ENCODE data around the gene DACT3. TPM values are rescaled to one million over a fixed set of nuclear protein-coding genes. Genes with fewer than 3 reads are reported as not detected.

Gene DACT3
- total RNA-seq, 1 experiment from 2014 or later: 1.0 TPM

DNA sequence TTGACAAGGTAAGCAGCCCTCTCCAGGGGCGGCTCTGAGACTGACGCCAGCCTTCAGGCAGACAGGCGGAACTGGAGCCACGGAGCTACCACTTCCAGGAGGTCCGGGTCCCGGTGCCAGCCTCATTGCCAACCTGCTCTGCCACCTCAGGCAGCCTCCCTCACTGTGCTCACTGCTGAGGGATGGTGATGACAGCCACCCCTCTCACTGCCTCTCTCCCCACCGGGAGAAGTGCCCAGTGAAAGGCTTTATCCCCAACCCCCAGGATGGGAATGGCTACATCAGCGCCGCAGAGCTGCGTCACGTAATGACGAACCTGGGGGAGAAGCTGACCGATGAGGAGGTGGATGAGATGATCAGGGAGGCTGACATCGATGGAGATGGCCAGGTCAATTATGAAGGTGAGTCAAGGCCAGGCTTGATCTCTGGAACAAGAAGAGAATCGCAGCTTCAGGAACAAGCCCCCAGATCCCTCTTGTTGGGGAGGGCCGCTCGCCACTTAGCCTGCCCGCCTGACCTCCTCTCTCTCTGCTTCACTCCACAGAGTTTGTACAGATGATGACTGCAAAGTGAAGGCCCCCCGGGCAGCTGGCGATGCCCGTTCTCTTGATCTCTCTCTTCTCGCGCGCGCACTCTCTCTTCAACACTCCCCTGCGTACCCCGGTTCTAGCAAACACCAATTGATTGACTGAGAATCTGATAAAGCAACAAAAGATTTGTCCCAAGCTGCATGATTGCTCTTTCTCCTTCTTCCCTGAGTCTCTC is 52.2 kb downstream of the DACT3 start:
- DNase-seq (ENCODE audit: low read depth, low spot score) (no peak), ATAC-seq (no peak)
- ChIA-PET CTCF (no interaction called here), POLR2A (no interaction called here)
- Histone ChIP-seq H3K9me3 (ENCODE audit: control insufficient read depth, insufficient read depth, low read depth, low read length) (no peaks in the 10 kb centered on the region), H3K36me3 (ENCODE audit: control insufficient read depth, insufficient read depth, low read length) (peaks cover 5% of the 10 kb centered on the region), H3K27ac (ENCODE audit: low read length) (no peak overlapping the region), H3K4me1 (ENCODE audit: control insufficient read depth, insufficient read depth, low read length) (peaks cover 5% of the 10 kb centered on the region), H3K27me3 (ENCODE audit: control insufficient read depth, insufficient read depth, low read length) (no peaks in the 10 kb centered on the region), H3K4me3 (ENCODE audit: low read depth in 2 of 2, low read length in 2 of 2) (no peak overlapping the region)
- in situ Hi-C loops (cut with HindIII; ENCODE audit: low pct_unique_long_range_greater_than_20kb, low sequenced_read_pairs): no loop called here
- no TSS peak for BruUV-seq (replicated peaks)
- TF ChIP-seq, protein P1, sequence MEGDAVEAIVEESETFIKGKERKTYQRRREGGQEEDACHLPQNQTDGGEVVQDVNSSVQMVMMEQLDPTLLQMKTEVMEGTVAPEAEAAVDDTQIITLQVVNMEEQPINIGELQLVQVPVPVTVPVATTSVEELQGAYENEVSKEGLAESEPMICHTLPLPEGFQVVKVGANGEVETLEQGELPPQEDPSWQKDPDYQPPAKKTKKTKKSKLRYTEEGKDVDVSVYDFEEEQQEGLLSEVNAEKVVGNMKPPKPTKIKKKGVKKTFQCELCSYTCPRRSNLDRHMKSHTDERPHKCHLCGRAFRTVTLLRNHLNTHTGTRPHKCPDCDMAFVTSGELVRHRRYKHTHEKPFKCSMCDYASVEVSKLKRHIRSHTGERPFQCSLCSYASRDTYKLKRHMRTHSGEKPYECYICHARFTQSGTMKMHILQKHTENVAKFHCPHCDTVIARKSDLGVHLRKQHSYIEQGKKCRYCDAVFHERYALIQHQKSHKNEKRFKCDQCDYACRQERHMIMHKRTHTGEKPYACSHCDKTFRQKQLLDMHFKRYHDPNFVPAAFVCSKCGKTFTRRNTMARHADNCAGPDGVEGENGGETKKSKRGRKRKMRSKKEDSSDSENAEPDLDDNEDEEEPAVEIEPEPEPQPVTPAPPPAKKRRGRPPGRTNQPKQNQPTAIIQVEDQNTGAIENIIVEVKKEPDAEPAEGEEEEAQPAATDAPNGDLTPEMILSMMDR (IDR thresholded peaks at IDR 0.05): no peak
- no peak for TF ChIP-seq TCF7L2 (IDR thresholded peaks at IDR 0.05; ENCODE audit: low read depth, low read length)
- no peak for TF ChIP-seq POLR2AphosphoS5 (IDR thresholded peaks at IDR 0.05; ENCODE audit: low read depth, low read length)
- TF ChIP-seq SIN3A (IDR thresholded peaks at IDR 0.05; ENCODE audit: borderline replicate concordance, insufficient read depth, low read depth, low read length): no peak
- TF ChIP-seq, protein P2, sequence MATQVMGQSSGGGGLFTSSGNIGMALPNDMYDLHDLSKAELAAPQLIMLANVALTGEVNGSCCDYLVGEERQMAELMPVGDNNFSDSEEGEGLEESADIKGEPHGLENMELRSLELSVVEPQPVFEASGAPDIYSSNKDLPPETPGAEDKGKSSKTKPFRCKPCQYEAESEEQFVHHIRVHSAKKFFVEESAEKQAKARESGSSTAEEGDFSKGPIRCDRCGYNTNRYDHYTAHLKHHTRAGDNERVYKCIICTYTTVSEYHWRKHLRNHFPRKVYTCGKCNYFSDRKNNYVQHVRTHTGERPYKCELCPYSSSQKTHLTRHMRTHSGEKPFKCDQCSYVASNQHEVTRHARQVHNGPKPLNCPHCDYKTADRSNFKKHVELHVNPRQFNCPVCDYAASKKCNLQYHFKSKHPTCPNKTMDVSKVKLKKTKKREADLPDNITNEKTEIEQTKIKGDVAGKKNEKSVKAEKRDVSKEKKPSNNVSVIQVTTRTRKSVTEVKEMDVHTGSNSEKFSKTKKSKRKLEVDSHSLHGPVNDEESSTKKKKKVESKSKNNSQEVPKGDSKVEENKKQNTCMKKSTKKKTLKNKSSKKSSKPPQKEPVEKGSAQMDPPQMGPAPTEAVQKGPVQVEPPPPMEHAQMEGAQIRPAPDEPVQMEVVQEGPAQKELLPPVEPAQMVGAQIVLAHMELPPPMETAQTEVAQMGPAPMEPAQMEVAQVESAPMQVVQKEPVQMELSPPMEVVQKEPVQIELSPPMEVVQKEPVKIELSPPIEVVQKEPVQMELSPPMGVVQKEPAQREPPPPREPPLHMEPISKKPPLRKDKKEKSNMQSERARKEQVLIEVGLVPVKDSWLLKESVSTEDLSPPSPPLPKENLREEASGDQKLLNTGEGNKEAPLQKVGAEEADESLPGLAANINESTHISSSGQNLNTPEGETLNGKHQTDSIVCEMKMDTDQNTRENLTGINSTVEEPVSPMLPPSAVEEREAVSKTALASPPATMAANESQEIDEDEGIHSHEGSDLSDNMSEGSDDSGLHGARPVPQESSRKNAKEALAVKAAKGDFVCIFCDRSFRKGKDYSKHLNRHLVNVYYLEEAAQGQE (IDR thresholded peaks at IDR 0.05; ENCODE audit: insufficient read depth in 1 of 2, low read depth in 2 of 2, low read length in 1 of 2): no peak
- intact Hi-C loops (cut with micrococcal nuclease; ENCODE audit: unreplicated experiment): no loop called here

DNA sequence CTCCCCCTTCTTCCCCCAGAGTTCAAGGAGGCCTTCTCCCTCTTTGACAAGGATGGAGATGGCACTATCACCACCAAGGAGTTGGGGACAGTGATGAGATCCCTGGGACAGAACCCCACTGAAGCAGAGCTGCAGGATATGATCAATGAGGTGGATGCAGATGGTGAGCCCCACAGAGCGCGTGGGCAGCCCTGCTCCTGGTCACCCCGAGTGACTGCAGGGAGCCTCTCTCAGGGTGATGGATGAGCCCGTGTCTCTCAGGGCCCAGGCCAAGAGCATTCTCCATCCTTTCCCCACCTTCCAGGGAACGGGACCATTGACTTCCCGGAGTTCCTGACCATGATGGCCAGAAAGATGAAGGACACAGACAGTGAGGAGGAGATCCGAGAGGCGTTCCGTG is 52.8 kb downstream of the DACT3 start:
- ATAC-seq: no peak
- peaks cover 5% of the 10 kb centered on the region for H3K36me3 ChIP-seq (ENCODE audit: control insufficient read depth, insufficient read depth, low read length)
- intact Hi-C loops (cut with micrococcal nuclease; ENCODE audit: unreplicated experiment) (no loop called here), in situ Hi-C loops (cut with HindIII; ENCODE audit: low pct_unique_long_range_greater_than_20kb, low sequenced_read_pairs) (no loop called here)
- H3K4me3 ChIP-seq (ENCODE audit: low read depth in 2 of 2, low read length in 2 of 2): no peak overlapping the region
- no peaks in the 10 kb centered on the region for H3K9me3 ChIP-seq (ENCODE audit: control insufficient read depth, insufficient read depth, low read depth, low read length)
- DNase-seq (ENCODE audit: low read depth, low spot score): no peak
- no peak for TF ChIP-seq TCF7L2 (IDR thresholded peaks at IDR 0.05; ENCODE audit: low read depth, low read length)
- TF ChIP-seq, protein P2 (IDR thresholded peaks at IDR 0.05; ENCODE audit: insufficient read depth in 1 of 2, low read depth in 2 of 2, low read length in 1 of 2): no peak
- no peak for TF ChIP-seq POLR2AphosphoS5 (IDR thresholded peaks at IDR 0.05; ENCODE audit: low read depth, low read length)
- TF ChIP-seq, protein P1 (IDR thresholded peaks at IDR 0.05): no peak
- no peak for TF ChIP-seq SIN3A (IDR thresholded peaks at IDR 0.05; ENCODE audit: borderline replicate concordance, insufficient read depth, low read depth, low read length)
- no peaks in the 10 kb centered on the region for H3K27me3 ChIP-seq (ENCODE audit: control insufficient read depth, insufficient read depth, low read length)
- no peak overlapping the region for H3K27ac ChIP-seq (ENCODE audit: low read length)
- CTCF ChIA-PET: no interaction called here
- POLR2A ChIA-PET: no interaction called here
- H3K4me1 ChIP-seq (ENCODE audit: control insufficient read depth, insufficient read depth, low read length): peaks cover 11% of the 10 kb centered on the region
- no TSS peak for BruUV-seq (replicated peaks)
